Measurements from ENCODE around the gene ARHGAP26. TPM values are rescaled to one million over a fixed set of nuclear protein-coding genes. Genes with fewer than 3 reads are reported as not detected.
A peak's percentile ranks its signal among the peaks of the same experiment; 100 is the strongest.

The ARHGAP26 gene
- total RNA-seq, 1 experiment from 2014 or later: 79.8 TPM

- peaks cover 7% of the 10 kb centered on the region for H3K36me3 Mint-ChIP-seq (ENCODE audit: insufficient read depth, unreplicated experiment)
Observed at GRCh38 chr5:142798099-142798770, 28.1 kb downstream of the ARHGAP26 start.

GRCh38 chr5:142800776-142801494 lies 30.8 kb downstream of the ARHGAP26 start:
- no peak for DNase-seq
- Mint-ChIP-seq H3K4me1 (ENCODE audit: low read depth, unreplicated experiment) (peaks cover 49% of the 10 kb centered on the region), H3K4me3 (ENCODE audit: unreplicated experiment) (no peak overlapping the region), H3K27me3 (ENCODE audit: insufficient read depth, unreplicated experiment) (no peaks in the 10 kb centered on the region), H3K27ac (ENCODE audit: unreplicated experiment) (peak overlapping the region; percentile 13), H3K36me3 (ENCODE audit: insufficient read depth, unreplicated experiment) (peaks cover 5% of the 10 kb centered on the region), H3K9me3 (ENCODE audit: unreplicated experiment) (no peaks in the 10 kb centered on the region)
- CTCF ChIA-PET: interaction anchor here (0.7 to 1.0 kb wide), 2 partner anchors 83 to 87 kb away, joined by 3 to 6 read pairs; no protein-coding TSS in a partner anchor
- no peak for TF ChIP-seq CTCF (IDR thresholded peaks at IDR 0.05; ENCODE audit: insufficient read depth in 1 of 2, low read depth in 1 of 2, low read length in 1 of 2, severe bottlenecking in 1 of 2, unreplicated experiment in 1 of 2)
- H3K27me3 ChIP-seq (replicated peaks; ENCODE audit: control insufficient read depth, insufficient read depth, low read length): no peaks in the 10 kb centered on the region
- H3K9me3 ChIP-seq: no peaks in the 10 kb centered on the region
- H3K36me3 ChIP-seq (ENCODE audit: control insufficient read depth, insufficient read depth, low read length): no peaks in the 10 kb centered on the region
- no peak overlapping the region for H3K4me3 ChIP-seq (ENCODE audit: low read depth, low read length)
- peaks cover 26% of the 10 kb centered on the region for H3K4me1 ChIP-seq
- POLR2A ChIA-PET: no interaction called here
- intact Hi-C loops (cut with micrococcal nuclease; ENCODE audit: unreplicated experiment): no loop called here
- BruUV-seq (replicated peaks): no TSS peak

More at GRCh38 chr5:142798099-142798770, 28.1 kb downstream of the ARHGAP26 start:
- Mint-ChIP-seq H3K9me3 (ENCODE audit: unreplicated experiment) (no peaks in the 10 kb centered on the region), H3K4me1 (ENCODE audit: low read depth, unreplicated experiment) (peaks cover 59% of the 10 kb centered on the region), H3K4me3 (ENCODE audit: unreplicated experiment) (peak overlapping the region; percentile 7), H3K27ac (ENCODE audit: unreplicated experiment) (peak overlapping the region; percentile 14), H3K27me3 (ENCODE audit: insufficient read depth, unreplicated experiment) (no peaks in the 10 kb centered on the region)
- Histone ChIP-seq H3K27me3 (replicated peaks; ENCODE audit: control insufficient read depth, insufficient read depth, low read length) (no peaks in the 10 kb centered on the region), H3K9me3 (no peaks in the 10 kb centered on the region), H3K4me1 (peaks cover 50% of the 10 kb centered on the region), H3K36me3 (ENCODE audit: control insufficient read depth, insufficient read depth, low read length) (no peaks in the 10 kb centered on the region), H3K4me3 (ENCODE audit: low read depth, low read length) (no peak overlapping the region)
- ChIA-PET CTCF (no interaction called here), POLR2A (no interaction called here)
- no TSS peak for BruUV-seq (replicated peaks)
- no peak for DNase-seq
- intact Hi-C loops (cut with micrococcal nuclease; ENCODE audit: unreplicated experiment): no loop called here
- no peak for TF ChIP-seq CTCF (IDR thresholded peaks at IDR 0.05; ENCODE audit: insufficient read depth in 1 of 2, low read depth in 1 of 2, low read length in 1 of 2, severe bottlenecking in 1 of 2, unreplicated experiment in 1 of 2)

- no peak for TF ChIP-seq CTCF (IDR thresholded peaks at IDR 0.05; ENCODE audit: insufficient read depth in 1 of 2, low read depth in 1 of 2, low read length in 1 of 2, severe bottlenecking in 1 of 2, unreplicated experiment in 1 of 2)
- Histone ChIP-seq H3K4me3 (ENCODE audit: low read depth, low read length) (no peak overlapping the region), H3K27me3 (replicated peaks; ENCODE audit: control insufficient read depth, insufficient read depth, low read length) (no peaks in the 10 kb centered on the region), H3K9me3 (no peaks in the 10 kb centered on the region), H3K36me3 (ENCODE audit: control insufficient read depth, insufficient read depth, low read length) (no peaks in the 10 kb centered on the region), H3K4me1 (peaks cover 25% of the 10 kb centered on the region)
- Mint-ChIP-seq H3K27ac (ENCODE audit: unreplicated experiment) (peak overlapping the region; percentile 58), H3K9me3 (ENCODE audit: unreplicated experiment) (no peaks in the 10 kb centered on the region), H3K27me3 (ENCODE audit: insufficient read depth, unreplicated experiment) (no peaks in the 10 kb centered on the region), H3K4me1 (ENCODE audit: low read depth, unreplicated experiment) (peaks cover 47% of the 10 kb centered on the region), H3K36me3 (ENCODE audit: insufficient read depth, unreplicated experiment) (peaks cover 5% of the 10 kb centered on the region), H3K4me3 (ENCODE audit: unreplicated experiment) (no peak overlapping the region)
- no peak for DNase-seq
- no TSS peak for BruUV-seq (replicated peaks)
- ChIA-PET POLR2A (no interaction called here), CTCF (interaction anchor here (1.0 kb wide), 1 partner anchor 87 kb away, joined by 3 read pairs; no protein-coding TSS in a partner anchor)
- intact Hi-C loops (cut with micrococcal nuclease; ENCODE audit: unreplicated experiment): no loop called here
Observed at GRCh38 chr5:142801495-142801871, 31.3 kb downstream of the ARHGAP26 start.
